GM12878 (cell line): ENCODE data around the gene DBNL. TPM values are rescaled to one million over a fixed set of nuclear protein-coding genes. Genes with fewer than 3 reads are reported as not detected.

Experiments
- EP300 ChIP-seq, 2 experiments: fragments of 150-350 bp in 1 of 2; IDR thresholded peaks; 2 replicates each; pipeline ENCODE4 v1.6.1; 2011 to 2012; ENCODE audit warnings: low read depth in 2 of 2, low read length in 2 of 2, borderline replicate concordance in 1 of 2, improper control_type of control experiment in 1 of 2, inconsistent platforms in 1 of 2; ENCODE audit not compliant: control insufficient read depth in 1 of 2
- MEF2A ChIP-seq: IDR thresholded peaks from 2 replicates; pipeline ENCODE4 v1.6.1; 2011; ENCODE audit warnings: low read depth, mild to moderate bottlenecking, low read length, moderate library complexity; ENCODE audit not compliant: insufficient read depth
- NFIC ChIP-seq: IDR thresholded peaks from 2 replicates; pipeline ENCODE4 v1.6.1; 2012; ENCODE audit warnings: low read depth, mild to moderate bottlenecking, inconsistent platforms, low read length, moderate library complexity
- PML ChIP-seq: IDR thresholded peaks from 2 replicates; pipeline ENCODE4 v1.6.1; 2012; ENCODE audit warnings: low read length, inconsistent platforms
- POLR2A ChIP-seq: IDR thresholded peaks from 2 replicates; pipeline ENCODE4 v1.6.1; 2011; ENCODE audit warnings: low read depth, mild to moderate bottlenecking, low read length
- RB1 ChIP-seq: fragments of 450-650 bp; formaldehyde crosslinking; IDR thresholded peaks from 2 replicates; pipeline ENCODE4 v1.6.1; 2017; ENCODE audit warnings: mild to moderate bottlenecking, borderline replicate concordance
- SMARCA5 ChIP-seq: fragments of 450-650 bp; IDR thresholded peaks from 2 replicates; pipeline ENCODE4 v1.6.1; 2017; ENCODE audit warnings: mild to moderate bottlenecking
- WRNIP1 ChIP-seq: IDR thresholded peaks from 2 replicates; pipeline ENCODE4 v1.6.1; 2011; ENCODE audit warnings: low read depth, low read length, improper control_type of control experiment, borderline replicate concordance
- YY1 ChIP-seq: IDR thresholded peaks from 2 replicates; pipeline ENCODE4 v1.6.1; 2011; ENCODE audit warnings: low read depth, mild to moderate bottlenecking, low read length
- polyA plus RNA-seq, 11 experiments: library from polyadenylated mRNA; depleted of rRNA in 4 of 11; unstranded in 6 of 11; stranded (reverse) in 5 of 11; fragments of >200 nt; fragmentation: Nextera tagmentation in 4 of 11; fragmentation: Illumina TruSeq in 1 of 11; extraction: Ambion mirVana in 4 of 11; extraction: Trizol in 1 of 11; gene quantifications; 1 replicate in 1 of 11; 2 replicates in 10 of 11; pipeline versions ENCODE4 v1.2.1 to v1.2.3, GENCODE V29; 2011 to 2016; ENCODE audit warnings: inconsistent platforms in 2 of 11, missing spikeins in 2 of 11, low read depth in 1 of 11
- total RNA-seq, 4 experiments: library from RNA; depleted of rRNA in 3 of 4; stranded (reverse); fragments of >200 nt in 3 of 4; fragmentation: Illumina TruSeq in 1 of 4; extraction: Trizol in 1 of 4; gene quantifications; 2 replicates each; pipeline versions ENCODE4 v1.2.1 to v1.2.3, GENCODE V29; 2013 to 2021
- TF ChIP-seq, protein P1 (sequence below): fragments of 450-650 bp; IDR thresholded peaks from 2 replicates; pipeline ENCODE4 v1.6.1; 2018; ENCODE audit warnings: mild to moderate bottlenecking, low read depth, moderate library complexity; ENCODE audit not compliant: partially characterized antibody
- TF ChIP-seq, protein P2 (sequence below): fragments of 450-650 bp; IDR thresholded peaks from 2 replicates; pipeline ENCODE4 v1.6.1; 2016; ENCODE audit warnings: mild to moderate bottlenecking
- TF ChIP-seq, protein P3 (sequence below): fragments of 450-650 bp; IDR thresholded peaks from 2 replicates; pipeline ENCODE4 v1.6.1; 2017; ENCODE audit warnings: mild to moderate bottlenecking, moderate library complexity
- TF ChIP-seq, protein P4 (sequence below): fragments of 150-350 bp; IDR thresholded peaks from 2 replicates; pipeline ENCODE4 v1.6.1; 2014; ENCODE audit warnings: mild to moderate bottlenecking, low read depth, low read length

DBNL gene
- total and polyA plus RNA-seq, 10 of the 15 experiments (the other 5 are each of a cell fraction or from before 2014, with no cell fraction given) = 4.1 to 179 (median 84.3) TPM

DNA sequence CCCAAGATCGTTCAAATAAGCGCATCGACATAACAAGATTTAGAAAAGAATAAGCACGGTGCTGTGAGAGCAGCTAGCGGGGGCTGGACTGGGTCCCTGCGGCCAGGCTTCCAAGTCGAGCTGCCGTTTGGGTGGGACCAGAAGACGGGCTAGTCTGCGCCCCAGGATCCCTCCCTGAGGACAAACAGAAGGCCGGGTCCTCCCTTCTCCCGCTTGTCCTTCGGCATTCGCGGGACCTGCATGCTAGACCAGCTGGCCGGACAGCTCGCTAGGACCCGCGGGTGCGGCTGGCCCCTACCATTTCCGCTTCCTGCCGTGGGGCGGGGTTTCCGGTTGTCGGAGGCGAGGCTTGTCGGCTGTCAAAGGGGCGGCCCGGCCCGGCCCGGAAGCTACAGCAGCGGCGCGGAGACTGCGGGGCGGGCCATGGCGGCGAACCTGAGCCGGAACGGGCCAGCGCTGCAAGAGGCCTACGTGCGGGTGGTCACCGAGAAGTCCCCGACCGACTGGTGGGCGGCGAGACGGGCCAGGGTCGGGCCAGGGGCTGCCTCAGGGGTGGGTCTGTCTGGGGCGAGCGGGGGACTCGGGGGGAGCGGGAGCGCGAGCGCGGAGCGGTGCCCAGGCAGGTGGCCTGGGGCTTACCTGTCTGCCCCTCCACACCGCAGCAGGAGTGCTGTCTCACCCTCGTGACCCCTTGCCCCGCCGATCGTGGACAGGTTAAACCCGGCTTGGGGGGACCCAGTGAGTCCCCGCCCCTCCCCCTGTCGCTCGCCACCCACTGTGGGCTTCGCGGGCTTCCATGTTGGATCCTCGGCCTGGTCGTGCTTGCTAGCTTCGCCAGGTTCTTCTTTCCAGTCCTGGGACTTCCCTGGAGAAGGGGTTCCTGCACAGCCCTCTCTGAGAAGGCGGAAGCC is at the start of gene DBNL (continued):
- TF ChIP-seq EP300 (IDR thresholded peaks at IDR 0.05; ENCODE audit: borderline replicate concordance in 1 of 2, control insufficient read depth in 1 of 2, low read depth in 2 of 2, low read length in 2 of 2) = no peak
- TF ChIP-seq POLR2A = peak; percentile 97
- no peak for TF ChIP-seq NFIC
- TF ChIP-seq YY1 = peak; percentile 88
- TF ChIP-seq, protein P1, sequence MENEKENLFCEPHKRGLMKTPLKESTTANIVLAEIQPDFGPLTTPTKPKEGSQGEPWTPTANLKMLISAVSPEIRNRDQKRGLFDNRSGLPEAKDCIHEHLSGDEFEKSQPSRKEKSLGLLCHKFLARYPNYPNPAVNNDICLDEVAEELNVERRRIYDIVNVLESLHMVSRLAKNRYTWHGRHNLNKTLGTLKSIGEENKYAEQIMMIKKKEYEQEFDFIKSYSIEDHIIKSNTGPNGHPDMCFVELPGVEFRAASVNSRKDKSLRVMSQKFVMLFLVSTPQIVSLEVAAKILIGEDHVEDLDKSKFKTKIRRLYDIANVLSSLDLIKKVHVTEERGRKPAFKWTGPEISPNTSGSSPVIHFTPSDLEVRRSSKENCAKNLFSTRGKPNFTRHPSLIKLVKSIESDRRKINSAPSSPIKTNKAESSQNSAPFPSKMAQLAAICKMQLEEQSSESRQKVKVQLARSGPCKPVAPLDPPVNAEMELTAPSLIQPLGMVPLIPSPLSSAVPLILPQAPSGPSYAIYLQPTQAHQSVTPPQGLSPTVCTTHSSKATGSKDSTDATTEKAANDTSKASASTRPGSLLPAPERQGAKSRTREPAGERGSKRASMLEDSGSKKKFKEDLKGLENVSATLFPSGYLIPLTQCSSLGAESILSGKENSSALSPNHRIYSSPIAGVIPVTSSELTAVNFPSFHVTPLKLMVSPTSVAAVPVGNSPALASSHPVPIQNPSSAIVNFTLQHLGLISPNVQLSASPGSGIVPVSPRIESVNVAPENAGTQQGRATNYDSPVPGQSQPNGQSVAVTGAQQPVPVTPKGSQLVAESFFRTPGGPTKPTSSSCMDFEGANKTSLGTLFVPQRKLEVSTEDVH = peak; percentile 77
- TF ChIP-seq SMARCA5 = no peak
- no peak for TF ChIP-seq MEF2A
- TF ChIP-seq, protein P2, sequence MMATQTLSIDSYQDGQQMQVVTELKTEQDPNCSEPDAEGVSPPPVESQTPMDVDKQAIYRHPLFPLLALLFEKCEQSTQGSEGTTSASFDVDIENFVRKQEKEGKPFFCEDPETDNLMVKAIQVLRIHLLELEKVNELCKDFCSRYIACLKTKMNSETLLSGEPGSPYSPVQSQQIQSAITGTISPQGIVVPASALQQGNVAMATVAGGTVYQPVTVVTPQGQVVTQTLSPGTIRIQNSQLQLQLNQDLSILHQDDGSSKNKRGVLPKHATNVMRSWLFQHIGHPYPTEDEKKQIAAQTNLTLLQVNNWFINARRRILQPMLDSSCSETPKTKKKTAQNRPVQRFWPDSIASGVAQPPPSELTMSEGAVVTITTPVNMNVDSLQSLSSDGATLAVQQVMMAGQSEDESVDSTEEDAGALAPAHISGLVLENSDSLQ = peak; percentile 85
- no peak for TF ChIP-seq WRNIP1
- TF ChIP-seq, protein P3, sequence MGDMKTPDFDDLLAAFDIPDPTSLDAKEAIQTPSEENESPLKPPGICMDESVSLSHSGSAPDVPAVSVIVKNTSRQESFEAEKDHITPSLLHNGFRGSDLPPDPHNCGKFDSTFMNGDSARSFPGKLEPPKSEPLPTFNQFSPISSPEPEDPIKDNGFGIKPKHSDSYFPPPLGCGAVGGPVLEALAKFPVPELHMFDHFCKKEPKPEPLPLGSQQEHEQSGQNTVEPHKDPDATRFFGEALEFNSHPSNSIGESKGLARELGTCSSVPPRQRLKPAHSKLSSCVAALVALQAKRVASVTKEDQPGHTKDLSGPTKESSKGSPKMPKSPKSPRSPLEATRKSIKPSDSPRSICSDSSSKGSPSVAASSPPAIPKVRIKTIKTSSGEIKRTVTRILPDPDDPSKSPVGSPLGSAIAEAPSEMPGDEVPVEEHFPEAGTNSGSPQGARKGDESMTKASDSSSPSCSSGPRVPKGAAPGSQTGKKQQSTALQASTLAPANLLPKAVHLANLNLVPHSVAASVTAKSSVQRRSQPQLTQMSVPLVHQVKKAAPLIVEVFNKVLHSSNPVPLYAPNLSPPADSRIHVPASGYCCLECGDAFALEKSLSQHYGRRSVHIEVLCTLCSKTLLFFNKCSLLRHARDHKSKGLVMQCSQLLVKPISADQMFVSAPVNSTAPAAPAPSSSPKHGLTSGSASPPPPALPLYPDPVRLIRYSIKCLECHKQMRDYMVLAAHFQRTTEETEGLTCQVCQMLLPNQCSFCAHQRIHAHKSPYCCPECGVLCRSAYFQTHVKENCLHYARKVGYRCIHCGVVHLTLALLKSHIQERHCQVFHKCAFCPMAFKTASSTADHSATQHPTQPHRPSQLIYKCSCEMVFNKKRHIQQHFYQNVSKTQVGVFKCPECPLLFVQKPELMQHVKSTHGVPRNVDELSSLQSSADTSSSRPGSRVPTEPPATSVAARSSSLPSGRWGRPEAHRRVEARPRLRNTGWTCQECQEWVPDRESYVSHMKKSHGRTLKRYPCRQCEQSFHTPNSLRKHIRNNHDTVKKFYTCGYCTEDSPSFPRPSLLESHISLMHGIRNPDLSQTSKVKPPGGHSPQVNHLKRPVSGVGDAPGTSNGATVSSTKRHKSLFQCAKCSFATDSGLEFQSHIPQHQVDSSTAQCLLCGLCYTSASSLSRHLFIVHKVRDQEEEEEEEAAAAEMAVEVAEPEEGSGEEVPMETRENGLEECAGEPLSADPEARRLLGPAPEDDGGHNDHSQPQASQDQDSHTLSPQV = no peak
- TF ChIP-seq PML = peak; percentile 93
- TF ChIP-seq RB1 = peak; percentile 83; the same call in 1 of the 2 replicates
- TF ChIP-seq, protein P4, sequence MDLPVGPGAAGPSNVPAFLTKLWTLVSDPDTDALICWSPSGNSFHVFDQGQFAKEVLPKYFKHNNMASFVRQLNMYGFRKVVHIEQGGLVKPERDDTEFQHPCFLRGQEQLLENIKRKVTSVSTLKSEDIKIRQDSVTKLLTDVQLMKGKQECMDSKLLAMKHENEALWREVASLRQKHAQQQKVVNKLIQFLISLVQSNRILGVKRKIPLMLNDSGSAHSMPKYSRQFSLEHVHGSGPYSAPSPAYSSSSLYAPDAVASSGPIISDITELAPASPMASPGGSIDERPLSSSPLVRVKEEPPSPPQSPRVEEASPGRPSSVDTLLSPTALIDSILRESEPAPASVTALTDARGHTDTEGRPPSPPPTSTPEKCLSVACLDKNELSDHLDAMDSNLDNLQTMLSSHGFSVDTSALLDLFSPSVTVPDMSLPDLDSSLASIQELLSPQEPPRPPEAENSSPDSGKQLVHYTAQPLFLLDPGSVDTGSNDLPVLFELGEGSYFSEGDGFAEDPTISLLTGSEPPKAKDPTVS = no peak
